GM19452 (cell line): ENCODE results near the gene MRPS27.

Source experiments
- ATAC-seq: cut with Tn5 transposase; IDR thresholded peaks from one replicate; pipeline ENCODE4 v1.9.1; 2021; ENCODE audit not compliant: unreplicated experiment

Gene MRPS27

GRCh38 chr5:72266862-72267261 lies 53.2 kb downstream of the MRPS27 start:
- no peak for ATAC-seq

GRCh38 chr5:72265032-72265877 lies 54.8 kb downstream of the MRPS27 start:
- no peak for ATAC-seq

GRCh38 chr5:72256536-72256935 lies 63.5 kb downstream of the MRPS27 start:
- no peak for ATAC-seq

- no peak for ATAC-seq
Measured at GRCh38 chr5:72255670-72256069, 64.4 kb downstream of the MRPS27 start.

DNA sequence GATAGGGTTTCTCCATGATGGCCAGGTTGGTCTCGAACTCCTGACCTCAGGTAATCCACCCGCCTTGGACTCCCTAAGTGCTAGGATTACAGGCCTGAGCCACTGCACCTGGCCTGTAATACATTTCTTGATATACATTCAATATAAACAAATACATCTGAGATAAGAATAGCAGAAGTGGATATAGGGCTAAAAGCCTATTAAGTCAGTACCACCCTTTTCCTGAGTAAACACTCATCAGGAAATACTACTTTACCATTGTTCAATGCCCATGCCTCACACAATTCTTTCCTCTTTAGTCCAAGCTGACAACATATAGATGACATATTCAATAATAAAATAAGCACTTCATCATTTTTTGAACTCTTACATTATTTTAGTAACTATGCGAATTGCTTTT lies 64.8 kb downstream of the MRPS27 start:
- no peak for ATAC-seq

GRCh38 chr5:72252574-72253155 lies 67.4 kb downstream of the MRPS27 start:
- ATAC-seq = no peak

DNA sequence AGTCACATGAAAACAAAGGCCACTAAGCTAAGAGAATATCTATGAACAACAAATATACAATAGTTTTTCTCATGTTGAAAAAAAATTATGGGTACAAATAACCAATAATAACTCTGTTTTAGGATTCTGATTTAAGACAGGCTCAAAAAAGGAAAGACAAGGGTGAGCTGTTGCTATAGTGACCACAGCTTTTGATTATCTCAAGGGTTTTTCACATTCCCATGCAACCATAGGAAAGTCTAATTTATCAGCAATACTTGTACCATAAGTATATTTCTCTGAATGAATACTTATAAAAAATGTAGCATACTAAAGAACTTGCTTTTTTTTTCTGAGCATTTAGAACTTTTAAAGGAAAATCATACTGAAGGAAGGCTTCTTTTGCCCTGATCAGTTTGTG lies 68.0 kb downstream of the MRPS27 start:
- no peak for ATAC-seq

DNA sequence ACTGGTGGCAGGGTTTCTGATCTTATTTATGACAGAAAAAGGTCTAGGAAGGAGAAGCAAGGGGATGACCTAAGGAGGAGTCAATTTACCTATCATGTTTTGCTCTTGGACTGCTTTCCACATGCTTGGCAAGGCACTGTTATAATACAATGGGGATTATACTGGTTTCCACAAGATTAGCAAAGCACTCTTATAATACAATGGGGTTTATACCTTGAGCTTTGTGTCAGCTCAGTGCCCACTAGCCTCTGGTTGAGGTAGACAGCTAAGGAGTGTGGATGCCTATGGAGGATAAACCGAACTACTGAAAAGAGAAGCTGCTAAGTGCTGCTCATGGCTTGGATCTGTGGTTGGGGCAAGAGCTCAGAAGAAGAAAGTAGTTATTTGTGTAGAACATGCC lies 68.7 kb downstream of the MRPS27 start:
- no peak for ATAC-seq

DNA sequence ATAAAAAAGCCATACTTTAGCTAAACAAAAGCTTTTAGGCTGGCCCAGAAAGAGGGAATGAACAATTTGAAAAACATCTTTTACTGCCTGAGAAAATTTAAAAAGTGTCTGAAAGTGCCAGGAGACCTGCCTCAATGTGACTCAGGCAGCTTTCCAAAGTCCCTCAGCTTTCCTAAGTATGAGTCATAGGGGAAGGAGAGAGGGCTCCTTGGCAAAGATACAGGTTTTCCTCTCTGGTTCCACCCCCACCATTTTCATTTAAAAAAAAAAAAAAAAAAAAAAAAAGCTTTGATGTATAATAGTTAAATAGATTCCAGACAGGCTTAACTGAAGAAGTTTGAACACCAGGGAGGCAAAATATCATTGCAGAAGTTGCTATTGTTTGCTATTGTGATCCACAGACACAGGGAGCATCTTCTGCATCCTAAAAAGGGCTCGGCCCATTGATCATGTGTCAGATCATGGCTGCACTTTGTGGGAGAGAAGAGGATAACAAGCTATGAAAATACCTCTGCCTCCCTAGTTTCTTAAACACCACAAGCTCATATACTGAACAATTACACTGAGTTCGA lies 71.5 kb downstream of the MRPS27 start:
- ATAC-seq = no peak

- ATAC-seq = no peak
Measured at GRCh38 chr5:72246954-72247442, 73.0 kb downstream of the MRPS27 start.

GRCh38 chr5:72245951-72246532 lies 74.0 kb downstream of the MRPS27 start:
- no peak for ATAC-seq

DNA sequence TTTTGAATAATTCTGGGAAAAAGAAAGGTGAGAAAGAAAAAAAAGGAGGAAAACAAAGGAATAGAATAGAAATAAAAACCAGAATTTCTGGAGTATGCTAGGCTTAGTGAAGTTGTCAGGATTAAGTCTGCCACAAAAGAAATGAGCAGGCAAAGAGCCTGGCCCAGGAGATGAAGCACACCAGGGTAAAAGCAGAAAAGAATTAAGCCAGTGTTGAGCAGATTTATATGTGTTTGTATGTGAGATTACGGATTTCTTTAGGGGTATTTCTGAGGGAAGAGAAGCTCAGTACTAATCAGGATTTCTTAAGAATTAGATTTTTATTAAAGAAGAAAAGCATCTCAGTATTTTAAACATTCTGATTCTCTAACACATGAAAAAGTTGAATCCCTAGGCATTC lies 74.5 kb downstream of the MRPS27 start:
- ATAC-seq = no peak

GRCh38 chr5:72244862-72245371 lies 75.1 kb downstream of the MRPS27 start:
- ATAC-seq = peak; percentile 94

- no peak for ATAC-seq
Measured at GRCh38 chr5:72243706-72244105, 76.3 kb downstream of the MRPS27 start.

DNA sequence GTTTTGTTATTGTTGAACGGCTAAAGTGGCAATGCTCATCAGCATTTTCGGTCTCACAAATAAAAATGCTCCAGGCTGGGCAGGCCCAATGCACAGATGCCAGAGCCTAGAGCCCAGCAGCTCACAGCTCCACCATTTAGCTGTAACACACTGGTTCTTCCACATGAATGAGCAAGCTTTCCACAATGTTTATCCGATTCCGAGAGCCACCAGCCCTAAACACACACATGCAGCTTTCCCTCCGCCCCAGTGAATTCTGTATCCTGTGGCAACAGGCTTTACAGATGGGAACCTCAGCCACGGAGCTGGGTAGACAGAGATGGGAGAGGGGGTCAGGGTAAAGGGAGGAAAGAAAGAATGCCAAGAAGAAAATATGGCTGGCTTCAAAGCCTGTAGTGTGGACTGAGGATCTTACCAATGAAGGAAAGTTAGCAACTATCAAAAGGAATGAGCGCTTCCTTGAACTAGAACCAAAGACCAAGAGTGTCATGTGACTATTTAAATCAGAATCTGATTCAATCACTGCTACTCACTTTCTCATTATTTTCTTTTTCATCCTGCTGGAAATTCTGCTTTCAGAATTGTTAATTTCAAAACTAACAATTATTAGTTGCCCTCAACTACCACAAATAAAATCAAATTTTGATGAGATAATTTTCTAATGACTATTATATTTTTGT lies 77.1 kb downstream of the MRPS27 start:
- ATAC-seq = no peak

- no peak for ATAC-seq
Measured at GRCh38 chr5:72241346-72242003, 78.6 kb downstream of the MRPS27 start.

DNA sequence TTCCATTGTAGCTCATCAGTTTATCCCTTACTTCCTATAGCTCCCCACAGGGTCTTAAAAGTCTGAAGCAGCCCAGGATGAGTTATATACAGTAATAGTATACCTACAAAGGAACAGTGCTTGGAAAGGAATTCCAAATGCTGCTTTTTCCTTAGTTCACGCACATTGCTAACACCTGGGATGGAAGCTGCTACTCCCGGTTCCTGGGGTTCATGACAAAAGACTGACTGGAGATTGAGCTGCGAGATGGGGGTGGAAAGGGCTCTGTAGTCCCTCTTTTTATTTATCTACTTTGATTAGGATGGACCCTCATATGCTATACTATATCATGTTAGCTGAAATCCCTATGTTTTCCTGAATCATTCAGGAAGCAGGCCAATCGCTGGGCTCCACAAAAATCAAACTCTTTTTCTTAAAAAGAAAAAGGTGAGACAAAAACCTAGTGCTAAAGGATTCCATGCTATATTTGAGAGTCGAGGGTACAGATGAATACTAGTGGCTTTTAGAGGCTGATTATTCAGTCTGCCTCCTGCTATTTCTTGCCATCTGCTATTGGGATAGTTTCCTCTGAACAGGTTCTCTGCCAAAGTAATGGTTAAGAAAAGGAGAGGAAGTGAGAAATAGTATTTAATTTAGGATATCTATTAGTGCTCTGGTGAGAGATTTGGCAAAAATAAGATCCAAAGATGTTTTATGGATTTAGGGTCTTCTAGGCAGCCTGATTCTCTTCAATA lies 81.2 kb downstream of the MRPS27 start:
- ATAC-seq = no peak

DNA sequence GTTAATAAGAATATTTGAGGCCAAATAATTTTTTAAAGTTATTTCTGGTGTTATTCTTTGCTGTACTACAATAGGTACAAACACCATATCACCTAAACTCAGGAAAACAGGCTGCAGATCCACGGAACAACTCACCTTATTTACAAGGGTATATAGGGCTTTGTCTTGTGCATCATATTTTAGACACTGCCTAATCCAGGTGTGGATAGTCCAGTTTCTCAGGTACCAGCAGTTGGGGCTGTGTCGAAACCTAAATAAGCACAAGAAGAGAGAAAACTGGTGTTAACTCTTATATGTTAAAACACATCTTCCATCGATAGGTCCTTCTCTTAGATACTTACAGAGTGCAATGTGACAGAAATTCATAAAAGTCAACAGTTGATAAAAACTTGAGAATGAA lies 82.2 kb downstream of the MRPS27 start:
- ATAC-seq = no peak

GRCh38 chr5:72237415-72237814 lies 82.6 kb downstream of the MRPS27 start:
- no peak for ATAC-seq

GRCh38 chr5:72235725-72236124 lies 84.3 kb downstream of the MRPS27 start:
- no peak for ATAC-seq
